HG03521 (cell line): Measurements from ENCODE around the gene PAX5.

Source experiments
- ATAC-seq: cut with Tn5 transposase; IDR thresholded peaks from one replicate; pipeline ENCODE4 v1.9.1; 2021; ENCODE audit warnings: mild to moderate bottlenecking, moderate library complexity; ENCODE audit not compliant: unreplicated experiment

Gene PAX5

DNA sequence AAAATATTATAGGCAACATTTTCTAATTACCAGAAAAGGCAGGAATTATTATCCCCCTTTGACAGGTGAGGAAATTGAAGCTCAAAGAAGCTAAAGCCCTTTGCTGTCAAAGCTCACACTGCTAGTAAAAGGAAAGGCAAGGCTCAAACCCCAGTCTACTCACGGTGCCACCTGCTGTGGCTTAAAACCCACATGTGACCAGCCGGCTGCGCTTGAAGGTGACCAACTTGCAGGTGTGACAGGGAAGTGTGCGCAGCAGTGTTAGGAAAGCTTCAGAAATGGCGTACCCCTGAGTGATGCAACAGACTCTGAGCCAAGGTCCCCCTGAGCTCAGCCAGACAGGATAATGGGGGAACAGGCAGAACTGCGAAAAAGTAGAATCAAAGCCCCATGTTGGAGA, 45.2 kb downstream of the PAX5 start:
- no peak for ATAC-seq

DNA sequence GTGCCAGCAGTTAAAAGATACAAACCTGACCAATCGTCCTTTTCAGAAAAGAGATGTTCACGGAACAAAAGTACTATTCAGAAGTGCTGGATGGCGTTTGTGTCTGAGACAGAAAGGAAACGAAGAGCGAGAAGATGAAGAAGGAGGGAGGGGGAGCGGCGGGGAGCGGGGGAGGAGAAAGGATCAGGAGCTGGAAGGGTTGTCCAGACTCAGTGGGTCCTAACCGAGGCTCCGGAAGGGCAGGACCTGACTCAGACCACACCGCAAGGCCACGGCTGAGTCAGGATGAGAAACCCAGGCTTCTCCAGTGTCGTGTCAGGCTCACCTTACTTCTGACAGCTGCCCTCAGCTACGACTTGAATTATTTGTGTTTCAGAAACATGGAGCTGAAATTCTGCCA, 46.2 kb downstream of the PAX5 start:
- ATAC-seq = no peak

DNA sequence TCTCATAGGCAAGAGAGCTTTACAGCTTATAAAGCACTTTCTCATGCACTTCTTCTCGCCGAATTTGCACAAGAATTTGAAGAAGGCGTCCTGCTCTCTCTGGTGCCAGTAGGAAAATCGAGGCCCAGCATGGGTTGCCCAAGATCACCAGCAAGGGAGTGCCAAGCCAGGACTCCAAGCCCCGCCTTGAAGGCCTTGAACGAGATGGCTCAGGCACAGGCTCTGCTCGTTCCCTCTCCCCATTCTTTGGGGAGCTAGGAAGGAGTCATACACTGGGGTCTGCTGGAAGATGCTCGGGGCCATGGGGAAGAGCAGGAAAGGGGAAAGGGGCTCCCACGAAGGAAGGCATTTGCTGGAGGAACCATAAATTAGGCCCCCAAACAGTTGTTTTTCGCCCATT, 46.7 kb downstream of the PAX5 start:
- ATAC-seq = no peak

DNA sequence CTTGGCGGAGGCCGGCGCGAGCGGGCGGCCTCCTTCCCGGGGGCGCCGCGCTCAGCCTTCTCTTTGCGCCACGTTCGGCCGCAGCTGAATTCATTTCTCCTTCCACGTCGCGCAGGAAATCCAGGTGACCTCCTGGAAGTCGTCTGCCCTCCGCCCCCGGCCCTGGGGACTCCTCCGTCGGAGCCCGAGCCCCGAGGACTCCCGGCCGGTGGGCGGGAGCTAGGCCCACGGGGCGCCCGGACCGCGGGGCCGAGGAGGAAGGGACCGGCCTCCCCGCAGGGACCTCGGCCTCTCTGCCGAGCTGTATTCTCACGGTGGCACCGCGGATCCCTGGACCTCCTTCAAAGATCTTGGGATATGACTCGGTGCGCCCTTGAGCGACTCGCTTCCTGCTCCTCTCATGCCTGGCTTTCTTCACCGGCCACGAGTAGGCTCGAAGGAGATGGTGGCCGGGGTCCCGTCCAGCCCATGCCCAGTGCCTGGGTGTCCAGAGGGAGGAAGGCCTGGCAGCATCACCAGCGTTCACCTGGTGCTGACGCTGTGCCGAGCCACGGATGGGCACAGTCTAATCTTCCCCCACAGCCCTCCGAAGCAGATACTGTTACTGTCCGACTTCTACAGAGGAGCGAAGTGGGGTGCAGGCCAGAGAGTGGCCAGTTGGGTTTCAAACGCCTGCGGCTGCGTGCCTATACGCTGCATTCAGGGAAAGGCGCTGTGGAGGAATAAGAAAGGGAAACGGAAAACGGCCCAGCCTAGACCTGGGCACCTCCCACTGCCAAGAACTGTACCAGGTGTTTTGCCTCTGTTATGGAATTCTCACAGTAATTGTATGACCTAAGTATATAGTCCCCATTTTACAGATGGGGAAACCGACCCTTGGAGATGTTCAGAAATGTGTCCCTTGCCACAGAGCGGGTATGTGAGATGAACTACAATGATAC, 47.3 kb downstream of the PAX5 start:
- no peak for ATAC-seq

DNA sequence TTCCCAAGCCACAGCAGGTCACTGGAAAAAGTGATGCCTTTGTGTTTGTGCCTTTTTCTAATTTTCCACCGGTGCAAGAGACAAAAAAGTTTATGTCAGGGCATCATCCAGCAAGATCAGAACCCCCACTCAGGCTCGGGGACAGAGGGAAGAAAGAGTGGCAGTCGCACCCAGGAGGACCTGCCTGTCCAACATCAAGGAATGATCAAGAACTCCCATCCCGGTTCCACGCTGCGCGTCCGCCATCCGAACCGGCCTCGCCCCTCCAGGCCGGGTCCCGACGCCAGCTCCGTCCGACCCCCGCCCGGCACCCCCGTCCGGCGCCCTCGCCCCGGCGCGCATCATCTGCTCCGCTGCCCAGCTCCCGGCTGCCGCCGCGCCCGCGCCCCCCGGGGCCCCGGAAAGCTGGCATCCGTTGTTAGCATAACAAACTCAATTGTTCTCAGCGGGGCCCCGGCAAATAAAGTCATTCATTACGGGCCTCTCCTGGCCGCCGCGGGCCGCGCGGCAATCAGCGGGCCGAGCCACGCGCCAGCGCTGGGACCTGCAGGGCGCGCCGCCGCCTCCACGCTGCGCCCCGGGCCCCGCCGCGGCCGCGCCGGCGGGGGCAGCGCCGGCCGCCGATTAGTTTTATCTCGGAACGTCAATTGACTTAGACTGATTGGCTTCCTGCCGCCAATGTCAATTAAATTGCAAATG, 48.1 kb downstream of the PAX5 start:
- ATAC-seq = no peak

DNA sequence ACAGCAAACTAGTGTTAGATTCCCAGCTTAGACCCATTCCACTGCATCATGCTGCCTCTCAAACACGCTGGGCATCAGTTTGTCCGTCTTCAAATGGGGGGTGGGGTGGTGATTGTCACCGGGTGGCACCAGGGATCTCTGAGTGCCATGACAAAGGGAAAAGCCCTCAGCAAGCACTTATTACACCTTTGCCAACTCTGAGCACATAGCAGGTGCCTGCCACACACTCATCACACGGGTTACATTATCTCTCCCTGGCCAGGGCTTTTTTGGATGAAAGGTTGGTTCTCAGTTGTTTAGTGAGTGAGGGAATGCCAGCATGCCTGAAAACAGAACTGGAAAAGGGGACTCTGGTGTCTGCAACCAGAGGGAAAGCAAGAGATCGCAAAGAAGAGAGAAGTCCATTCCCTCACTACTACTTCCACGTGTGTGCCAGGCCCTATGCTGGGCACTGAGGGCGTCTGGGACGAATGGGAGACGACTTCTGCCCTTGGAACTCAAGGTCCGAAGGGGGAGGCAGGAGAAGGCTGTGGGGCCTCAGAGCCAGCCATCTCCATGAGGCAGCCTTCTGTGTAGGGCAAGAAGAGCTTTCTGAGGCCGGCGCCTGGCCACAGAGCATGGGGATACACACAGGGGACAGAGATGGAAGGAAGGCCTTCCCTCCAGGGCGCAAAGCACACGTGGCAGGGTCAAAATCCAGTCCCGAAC, 48.9 kb downstream of the PAX5 start:
- no peak for ATAC-seq

DNA sequence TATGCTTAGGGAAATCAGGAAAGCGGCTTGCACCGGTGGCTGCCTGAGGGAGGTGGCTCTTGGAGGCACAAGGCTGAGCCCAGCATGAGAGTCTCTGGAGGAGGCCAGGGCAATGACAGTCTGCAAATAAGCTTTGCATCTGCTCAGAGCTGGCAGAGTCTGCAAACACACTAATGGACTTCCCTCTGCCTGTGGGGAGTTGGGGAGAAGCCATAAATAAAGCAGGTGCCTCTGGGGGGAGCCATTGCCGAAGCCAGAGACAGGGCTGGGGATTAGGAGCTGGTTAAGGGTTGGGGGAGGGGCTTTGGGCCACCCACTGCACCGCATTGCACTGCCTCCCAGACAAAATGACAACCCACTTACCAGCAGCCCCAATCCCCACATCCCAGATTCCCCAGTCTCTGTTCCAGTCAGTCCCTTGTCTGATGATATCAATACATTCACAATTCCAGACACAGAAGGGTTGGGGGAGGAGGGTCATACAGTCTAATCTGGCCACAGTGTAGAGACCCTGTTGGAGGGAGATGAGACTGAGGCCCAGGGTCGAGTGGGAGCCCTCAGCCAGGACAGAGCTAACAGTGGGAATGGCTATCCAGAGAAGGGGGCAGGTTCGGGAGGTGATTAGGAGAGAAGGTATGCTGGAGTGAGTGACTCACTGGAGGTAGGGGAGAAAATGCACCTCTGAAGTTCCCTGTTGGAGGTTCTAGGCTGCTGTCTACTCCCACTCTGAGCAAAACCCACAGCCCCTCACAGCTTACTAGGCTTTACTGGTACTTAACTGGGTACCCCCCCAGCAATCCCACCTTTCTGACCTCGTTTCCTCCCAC, 53.7 kb downstream of the PAX5 start:
- no peak for ATAC-seq

DNA sequence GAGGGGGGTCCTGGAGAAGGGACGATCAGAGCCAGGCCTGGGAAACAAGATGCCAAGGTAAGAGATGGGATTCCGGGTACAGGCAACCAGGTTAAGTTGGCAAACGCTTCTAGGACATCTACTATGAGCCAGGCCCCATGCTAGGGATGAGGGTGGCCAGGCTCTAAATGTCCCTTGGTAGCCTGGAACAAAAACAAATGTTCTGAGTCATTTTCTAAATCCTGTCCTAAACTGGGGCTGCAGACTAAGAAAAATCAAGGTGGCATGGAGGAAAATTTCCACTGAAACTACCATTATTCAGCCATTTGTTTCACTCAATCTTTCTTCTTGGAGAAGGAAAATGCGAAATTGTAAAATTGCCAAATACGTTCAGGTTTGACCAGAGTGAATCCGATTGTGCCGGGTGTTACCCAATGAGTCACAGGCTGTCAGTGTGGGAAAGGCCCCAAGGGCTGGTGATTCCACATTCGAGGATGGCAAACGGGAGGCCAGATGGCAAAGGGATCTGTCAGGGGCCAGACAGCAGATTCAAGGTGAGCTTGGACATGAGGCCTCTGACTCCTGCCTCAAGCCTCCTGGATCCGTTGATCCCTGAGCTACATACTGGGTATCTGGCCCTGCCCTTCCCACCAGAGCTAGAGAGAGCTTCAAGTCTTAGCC, 57.6 kb downstream of the PAX5 start:
- no peak for ATAC-seq

DNA sequence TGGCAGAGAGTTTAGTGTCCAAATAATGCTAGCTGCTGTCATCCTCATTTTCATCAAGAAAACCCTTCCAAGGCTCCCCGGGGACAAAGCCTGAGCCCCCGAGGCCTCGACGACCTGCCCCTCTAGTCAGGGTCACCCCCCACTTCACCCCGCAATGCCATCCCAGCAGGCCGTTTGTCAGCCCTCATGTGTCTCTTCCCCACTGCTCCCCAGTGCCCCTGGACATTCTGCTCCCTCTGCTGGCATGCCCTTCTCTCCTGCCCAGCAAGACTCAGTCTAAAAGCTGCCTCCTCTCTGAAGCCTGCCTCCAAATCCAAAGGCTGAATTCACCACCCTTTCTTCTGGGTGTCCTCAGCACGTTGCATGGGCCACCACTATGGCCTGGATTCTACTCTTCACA, 59.3 kb downstream of the PAX5 start:
- no peak for ATAC-seq

DNA sequence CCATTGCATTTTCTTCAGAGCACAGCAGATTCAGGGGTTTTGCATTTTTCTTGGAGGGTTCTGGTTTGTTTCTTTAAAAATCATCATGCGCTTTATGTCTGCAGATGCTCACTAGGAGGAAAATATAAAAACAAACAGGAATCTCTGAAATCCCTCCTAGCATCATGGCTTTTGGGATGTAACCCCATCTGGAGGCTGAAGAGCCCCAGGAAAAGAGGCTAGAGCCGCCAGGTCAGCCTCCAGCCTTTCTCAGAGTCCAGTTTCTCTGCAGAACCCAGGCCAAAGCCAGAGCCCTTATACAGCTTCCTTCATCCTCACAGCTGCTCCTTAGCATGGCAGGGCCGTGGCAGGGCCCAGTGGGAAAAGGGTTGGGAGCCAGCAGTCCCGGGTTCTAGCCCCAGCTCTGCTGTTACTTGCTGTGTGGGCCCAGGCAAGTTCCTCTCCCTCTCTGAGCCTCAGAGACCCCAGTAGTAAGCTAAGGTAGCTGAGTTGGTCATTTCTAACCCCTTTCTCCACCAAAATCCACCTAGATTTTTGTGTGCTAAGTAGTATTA, 62.1 kb downstream of the PAX5 start:
- no peak for ATAC-seq

DNA sequence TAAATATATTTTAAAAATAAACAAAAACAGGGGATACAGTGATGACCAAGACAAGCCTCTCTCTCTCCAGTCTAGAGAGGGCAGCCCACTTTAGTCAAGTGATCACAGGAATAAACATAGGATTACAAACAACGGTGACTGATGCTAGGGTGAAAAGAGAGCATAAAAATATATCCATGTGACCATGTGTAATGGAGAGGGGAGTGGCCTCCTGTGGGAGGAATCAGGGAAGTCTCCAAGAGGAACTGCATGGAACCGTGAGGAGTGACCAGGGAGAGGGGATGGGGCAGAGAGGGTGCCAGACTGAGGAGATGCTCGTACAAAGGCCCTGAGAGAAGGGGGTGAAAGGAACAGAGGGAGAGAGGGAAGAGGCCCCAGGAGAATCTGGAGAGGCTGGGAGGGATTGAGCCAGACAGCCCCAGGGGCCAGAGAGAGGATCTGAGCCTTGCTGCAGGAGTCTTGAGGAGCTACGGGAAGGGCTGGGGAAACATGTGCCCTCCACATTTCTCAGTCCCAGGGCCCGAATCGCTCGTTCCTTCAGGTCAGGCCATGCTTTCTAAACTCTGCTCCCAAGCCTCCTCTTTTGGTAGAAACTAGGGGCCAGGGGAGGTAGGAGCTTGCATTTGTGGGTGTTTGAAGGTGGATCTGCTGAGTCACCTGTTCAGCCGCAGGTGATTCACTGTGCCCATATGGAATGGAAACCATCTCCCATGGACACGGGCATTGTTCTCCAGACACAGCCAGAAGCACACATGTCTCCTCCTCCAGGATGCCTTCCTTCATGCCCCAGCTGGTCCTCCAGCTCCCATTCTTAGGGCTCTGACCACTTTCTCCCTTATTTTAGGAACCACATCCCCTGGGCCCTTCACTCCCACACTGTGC, 63.8 kb downstream of the PAX5 start:
- ATAC-seq = no peak

DNA sequence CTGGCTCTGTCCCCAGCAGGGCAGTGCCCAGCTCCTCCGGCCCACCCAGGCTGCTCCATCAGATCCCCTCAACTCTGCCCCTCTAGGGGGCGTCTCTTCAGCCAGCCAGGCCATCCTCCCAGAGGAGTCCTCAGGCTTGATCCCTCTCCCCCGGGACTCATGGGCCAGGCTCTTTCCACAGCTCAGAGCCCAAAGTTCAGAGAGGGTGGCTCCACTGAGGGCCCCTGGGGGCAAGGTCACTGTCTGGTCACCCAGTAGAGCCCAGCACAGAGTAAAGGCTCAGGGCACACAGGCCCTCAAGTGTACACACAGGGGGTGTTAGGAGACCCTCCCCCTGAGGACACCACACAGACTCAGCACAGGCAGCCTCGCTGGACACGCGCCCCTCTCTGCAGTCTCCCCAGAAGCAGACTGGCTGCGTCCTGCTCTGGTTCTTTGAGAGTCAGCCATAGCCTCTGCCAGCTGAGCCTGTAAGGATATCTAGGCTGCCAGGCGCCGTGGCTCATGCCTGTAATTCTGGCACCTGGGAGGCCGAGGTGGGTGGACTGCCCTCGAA, 64.8 kb downstream of the PAX5 start:
- ATAC-seq = no peak

DNA sequence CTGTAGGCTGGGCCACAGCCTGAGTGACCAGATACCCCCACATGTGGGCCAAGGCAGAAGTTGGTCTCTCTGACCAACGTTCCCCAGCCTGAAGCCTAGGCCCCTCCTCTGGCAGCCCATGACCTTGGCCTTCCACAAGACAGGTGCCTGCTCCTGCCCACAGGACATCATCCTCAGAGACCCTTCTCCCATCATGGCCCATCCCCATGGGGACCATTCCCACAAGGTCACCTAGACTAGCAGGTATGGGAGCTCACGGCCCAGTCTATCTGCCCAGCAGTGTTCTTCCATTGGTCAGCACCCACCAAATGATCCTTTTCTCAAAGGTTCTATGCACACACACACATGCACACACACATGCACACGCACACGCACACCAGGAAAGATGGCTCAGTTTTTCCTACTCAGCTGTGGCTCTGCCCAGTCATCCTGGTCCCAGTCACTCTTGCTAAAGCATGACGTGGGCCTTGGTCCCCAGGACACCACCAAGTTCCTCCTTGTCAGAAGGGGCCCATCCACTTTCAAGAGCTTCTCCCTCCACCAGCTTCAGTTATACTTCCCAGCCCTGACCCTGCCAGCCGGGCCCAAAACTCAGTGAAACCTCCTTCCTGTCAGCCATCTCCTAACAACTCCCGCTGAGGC, 65.4 kb downstream of the PAX5 start:
- no peak for ATAC-seq

DNA sequence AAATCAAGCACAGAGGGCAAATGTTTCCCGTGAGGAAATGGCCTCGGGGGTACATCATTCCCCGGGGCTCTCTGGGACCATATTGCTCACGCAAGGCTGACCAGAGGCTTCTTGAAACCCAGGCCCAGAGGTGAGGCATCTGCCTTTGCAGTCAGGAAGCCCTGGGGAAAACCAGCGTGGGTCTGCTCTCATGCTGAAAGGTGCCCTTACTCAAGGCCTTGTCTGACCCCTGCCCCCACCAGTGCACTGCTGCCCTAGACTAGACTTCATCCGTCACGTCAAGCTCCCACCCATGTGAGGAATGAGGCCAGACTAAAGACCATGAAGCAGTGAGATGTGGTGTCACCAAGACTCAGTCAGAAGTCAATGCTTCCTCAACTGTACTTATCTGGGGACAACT, 66.1 kb downstream of the PAX5 start:
- no peak for ATAC-seq

DNA sequence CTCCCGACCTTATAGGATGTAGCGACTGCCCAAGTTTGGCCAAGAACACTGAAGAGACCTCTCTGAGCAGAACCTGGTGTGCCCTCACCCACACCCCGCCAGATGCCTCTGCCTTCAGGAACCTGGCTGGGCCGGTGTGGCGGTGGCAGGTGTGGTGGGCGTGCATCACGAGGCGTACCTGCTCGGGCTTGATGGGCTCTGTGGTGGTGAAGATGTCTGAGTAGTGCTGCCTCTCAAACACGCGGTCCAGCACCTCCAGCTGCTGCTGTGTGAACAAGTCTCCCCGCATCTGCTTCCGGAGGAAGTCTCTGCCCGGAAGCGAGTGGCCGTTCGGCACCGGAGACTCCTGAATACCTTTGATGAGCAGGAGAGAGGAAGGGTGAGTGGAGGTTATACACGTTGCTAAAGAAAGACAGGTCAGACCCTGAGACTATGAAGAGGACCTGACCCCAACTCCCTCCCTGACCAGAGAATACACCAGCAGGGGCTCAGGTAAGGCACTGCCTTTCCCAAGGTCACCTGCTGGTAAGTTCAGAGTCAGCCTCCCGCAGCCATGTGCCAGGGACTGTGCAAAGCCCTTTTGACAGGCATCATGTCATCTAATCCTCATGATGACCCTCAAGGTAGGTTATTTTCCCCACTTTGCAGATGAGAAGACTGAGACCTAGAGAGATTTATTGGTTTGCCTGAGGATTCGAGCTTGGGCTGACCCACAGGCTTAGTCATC, 67.5 kb downstream of the PAX5 start:
- no peak for ATAC-seq

DNA sequence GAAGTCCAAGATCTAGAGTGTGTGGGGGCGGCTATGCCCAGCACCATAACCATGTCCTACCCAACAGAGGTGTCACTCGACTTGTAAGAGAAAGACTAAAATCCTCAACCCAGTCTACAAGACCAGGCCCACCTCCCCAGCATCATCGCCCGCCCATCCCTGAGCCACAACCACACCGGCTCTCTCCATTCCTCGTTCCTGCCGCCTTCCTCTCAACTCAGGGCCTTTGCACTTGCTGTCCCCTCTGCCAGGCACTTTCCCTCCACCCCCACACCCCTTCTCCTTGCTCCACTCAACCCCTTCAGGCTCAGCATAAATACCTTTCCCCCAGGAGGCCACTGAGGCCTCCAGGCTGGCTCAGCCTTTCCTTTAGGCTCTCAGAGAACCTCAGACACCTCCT, 69.3 kb downstream of the PAX5 start:
- ATAC-seq = no peak

DNA sequence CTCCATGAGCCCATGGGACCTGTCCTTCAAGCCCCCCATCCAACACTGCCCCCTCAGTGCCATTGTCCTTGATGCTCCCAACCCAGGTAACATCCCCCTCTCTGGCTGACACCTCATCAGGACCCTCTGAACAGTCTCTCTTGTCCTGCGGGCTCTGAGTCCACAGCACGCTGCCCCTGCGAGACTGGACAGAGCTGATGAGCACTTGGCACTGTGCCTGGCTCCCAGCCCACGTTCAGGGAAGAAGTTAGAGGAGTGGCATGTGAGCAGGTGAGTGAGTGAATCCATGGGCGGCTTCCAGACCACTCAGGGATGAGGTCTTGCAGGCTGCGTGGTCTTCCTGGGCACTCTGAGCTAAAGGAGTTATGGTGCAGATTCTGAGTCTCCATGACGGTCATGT, 70.7 kb downstream of the PAX5 start:
- ATAC-seq = no peak

DNA sequence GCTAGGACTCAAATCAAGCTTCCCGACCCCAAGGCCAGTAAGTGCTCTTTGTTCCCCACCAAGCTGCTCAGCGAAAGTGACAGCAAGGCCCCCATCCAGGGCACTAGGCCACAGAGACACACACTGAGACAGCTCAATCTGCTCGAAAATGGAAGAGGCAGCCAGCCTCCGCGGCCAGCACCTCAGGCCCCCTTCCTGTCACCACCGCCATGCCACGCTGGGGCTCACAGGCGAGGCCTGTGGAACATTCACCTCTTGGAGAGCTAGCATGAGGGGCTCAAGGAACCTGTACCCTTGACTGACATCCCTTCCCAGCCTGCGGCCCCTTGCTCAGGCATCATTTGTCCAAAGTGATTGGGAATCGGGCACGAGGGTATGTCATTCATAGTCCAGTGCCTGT, 71.4 kb downstream of the PAX5 start:
- ATAC-seq = no peak
